Vagina (tissue), 2 donors: ENCODE data around the gene SORCS2. TPM values are rescaled to one million over a fixed set of nuclear protein-coding genes. Genes with fewer than 3 reads are reported as not detected.

Source experiments
- DNase-seq, 2 donors: peaks; one replicate each; pipeline ENCODE4 v3.0.0-alpha.2; 2017; ENCODE audit errors: extremely low spot score in 2 of 2
- H3K27ac ChIP-seq: fragments of 200-600 bp; sonication (generic); one replicate; pipeline ENCODE4 v1.5.1; 2019
- H3K27me3 ChIP-seq: fragments of 200-600 bp; sonication (generic); one replicate; pipeline ENCODE4 v1.5.1; 2019
- H3K36me3 ChIP-seq, 2 donors: fragments of 200-600 bp; sonication (generic); one replicate each; pipeline ENCODE4 v1.5.1; 2017 to 2019
- H3K4me1 ChIP-seq: fragments of 200-600 bp; sonication (generic); one replicate; pipeline ENCODE4 v1.5.1; 2019
- H3K4me3 ChIP-seq, 2 donors: fragments of 200-600 bp; sonication (generic); 1 replicate in 1 of 2; 2 replicates in 1 of 2; pipeline ENCODE4 v1.5.1; 2016 to 2019
- H3K9me3 ChIP-seq: fragments of 200-600 bp; sonication (generic); one replicate; pipeline ENCODE4 v1.5.1; 2019
- POLR2A ChIP-seq, 2 donors: fragments of 450-650 bp; IDR thresholded peaks; one replicate each; pipeline ENCODE4 v1.6.1; 2017; ENCODE audit warnings: antibody characterized with exemption in 2 of 2, mild to moderate bottlenecking in 2 of 2, moderate library complexity in 2 of 2
- POLR2AphosphoS5 ChIP-seq, 2 donors: sonication (generic); formaldehyde crosslinking; IDR thresholded peaks; one replicate each; pipeline ENCODE4 v1.9.0; 2017; ENCODE audit warnings: antibody characterized with exemption in 2 of 2, mild to moderate bottlenecking in 2 of 2, low read depth in 1 of 2; ENCODE audit not compliant: insufficient read depth in 1 of 2
- intact Hi-C: fragments of 100-400 bp; cut with DNase I; formaldehyde crosslinking; loops from one replicate; pipeline ENCODE4 v1.15.1; 2023
- total RNA-seq: library from RNA; depleted of rRNA; stranded (reverse); fragments of >200 nt; gene quantifications from one replicate; pipeline ENCODE4 v1.2.3, GENCODE V29; 2016
- TF ChIP-seq, protein P1 (sequence below), 3 experiments: fragments of 450-650 bp in 2 of 3; fragments of 200-600 bp in 1 of 3; sonication (generic) in 1 of 3; IDR thresholded peaks; one replicate each; pipeline ENCODE4 v1.5.1; 2017 to 2019; ENCODE audit warnings: antibody characterized with exemption in 3 of 3, mild to moderate bottlenecking in 2 of 3, moderate library complexity in 2 of 3

Gene SORCS2
- total RNA-seq, 1 donor from 2014 or later = 5.4 TPM

DNA sequence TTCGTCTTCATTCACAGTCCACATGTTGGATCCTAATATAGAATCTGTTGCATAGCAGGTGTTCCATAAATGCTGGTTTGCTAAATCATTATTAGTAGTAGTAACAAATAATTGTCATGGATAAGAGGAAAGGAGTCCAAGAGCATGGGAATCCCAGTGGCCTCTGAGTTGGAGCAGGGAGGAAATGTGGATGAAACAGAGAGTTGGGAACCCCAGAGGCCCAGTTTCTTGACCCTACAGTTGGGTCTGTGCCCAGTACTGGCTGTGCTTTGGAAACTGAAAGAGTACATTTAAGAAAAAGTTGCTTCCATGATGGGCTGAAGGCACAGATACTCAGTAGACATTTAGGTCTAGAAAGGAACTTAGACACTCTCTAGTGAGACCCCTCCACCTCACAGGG, 391.8 kb downstream of the SORCS2 start:
- intact Hi-C loops = no loop called here
- Histone ChIP-seq H3K36me3 (no peaks in the 10 kb centered on the region), H3K9me3 (no peaks in the 10 kb centered on the region), H3K4me1 (peaks cover 10% of the 10 kb centered on the region), H3K27me3 (no peaks in the 10 kb centered on the region), H3K27ac (no peak overlapping the region), H3K4me3 (no peak overlapping the region)
- no peak for TF ChIP-seq POLR2A (IDR thresholded peaks at IDR 0.05)
- TF ChIP-seq, protein P1, sequence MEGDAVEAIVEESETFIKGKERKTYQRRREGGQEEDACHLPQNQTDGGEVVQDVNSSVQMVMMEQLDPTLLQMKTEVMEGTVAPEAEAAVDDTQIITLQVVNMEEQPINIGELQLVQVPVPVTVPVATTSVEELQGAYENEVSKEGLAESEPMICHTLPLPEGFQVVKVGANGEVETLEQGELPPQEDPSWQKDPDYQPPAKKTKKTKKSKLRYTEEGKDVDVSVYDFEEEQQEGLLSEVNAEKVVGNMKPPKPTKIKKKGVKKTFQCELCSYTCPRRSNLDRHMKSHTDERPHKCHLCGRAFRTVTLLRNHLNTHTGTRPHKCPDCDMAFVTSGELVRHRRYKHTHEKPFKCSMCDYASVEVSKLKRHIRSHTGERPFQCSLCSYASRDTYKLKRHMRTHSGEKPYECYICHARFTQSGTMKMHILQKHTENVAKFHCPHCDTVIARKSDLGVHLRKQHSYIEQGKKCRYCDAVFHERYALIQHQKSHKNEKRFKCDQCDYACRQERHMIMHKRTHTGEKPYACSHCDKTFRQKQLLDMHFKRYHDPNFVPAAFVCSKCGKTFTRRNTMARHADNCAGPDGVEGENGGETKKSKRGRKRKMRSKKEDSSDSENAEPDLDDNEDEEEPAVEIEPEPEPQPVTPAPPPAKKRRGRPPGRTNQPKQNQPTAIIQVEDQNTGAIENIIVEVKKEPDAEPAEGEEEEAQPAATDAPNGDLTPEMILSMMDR (IDR thresholded peaks at IDR 0.05) = no peak
- TF ChIP-seq POLR2AphosphoS5 (IDR thresholded peaks at IDR 0.05; ENCODE audit: insufficient read depth in 1 of 2, low read depth in 1 of 2) = no peak
- DNase-seq = no peak

- H3K9me3 ChIP-seq = no peaks in the 10 kb centered on the region
- no peak for DNase-seq
- TF ChIP-seq POLR2AphosphoS5 (IDR thresholded peaks at IDR 0.05; ENCODE audit: insufficient read depth in 1 of 2, low read depth in 1 of 2) (no peak), POLR2A (IDR thresholded peaks at IDR 0.05) (no peak)
- TF ChIP-seq, protein P1 (IDR thresholded peaks at IDR 0.05) = no peak
- peaks cover 10% of the 10 kb centered on the region for H3K4me1 ChIP-seq
- no peak overlapping the region for H3K4me3 ChIP-seq
- H3K36me3 ChIP-seq = no peaks in the 10 kb centered on the region
- H3K27ac ChIP-seq = no peak overlapping the region
- no peaks in the 10 kb centered on the region for H3K27me3 ChIP-seq
- intact Hi-C loops = no loop called here
Measured at GRCh38 chr4:7584606-7585159, 392.3 kb downstream of the SORCS2 start.

DNA sequence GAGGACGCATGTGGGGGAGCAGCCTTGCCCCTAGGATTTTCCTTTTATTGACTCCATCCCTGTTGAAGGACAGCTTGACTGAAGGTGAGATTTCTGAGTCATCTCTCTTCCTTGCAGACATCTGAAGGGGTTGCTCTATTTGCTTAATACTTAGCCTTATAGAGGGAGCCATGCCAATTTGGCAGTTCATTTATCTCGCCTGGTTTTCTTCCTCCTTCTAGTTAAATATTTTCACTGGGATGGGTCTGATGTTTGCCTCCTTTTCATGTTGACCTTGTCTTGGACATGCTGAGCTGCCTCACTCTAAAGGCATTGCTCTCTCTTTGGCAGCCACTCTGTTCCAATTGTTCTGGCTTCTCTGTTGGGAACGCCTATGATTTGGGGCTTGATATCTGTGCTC, 393.4 kb downstream of the SORCS2 start:
- intact Hi-C loops = no loop called here

GRCh38 chr4:7587433-7588405, 395.4 kb downstream of the SORCS2 start:
- Histone ChIP-seq H3K27me3 (no peaks in the 10 kb centered on the region), H3K27ac (no peak overlapping the region), H3K9me3 (no peaks in the 10 kb centered on the region), H3K4me1 (peaks cover 10% of the 10 kb centered on the region), H3K36me3 (no peaks in the 10 kb centered on the region), H3K4me3 (no peak overlapping the region)
- no peak for DNase-seq
- intact Hi-C loops = no loop called here
- no peak for TF ChIP-seq POLR2A (IDR thresholded peaks at IDR 0.05)
- TF ChIP-seq, protein P1 (IDR thresholded peaks at IDR 0.05) = no peak
- TF ChIP-seq POLR2AphosphoS5 (IDR thresholded peaks at IDR 0.05; ENCODE audit: insufficient read depth in 1 of 2, low read depth in 1 of 2) = no peak

More for the DNA sequence above, 393.4 kb downstream of the SORCS2 start:
- no peaks in the 10 kb centered on the region for H3K27me3 ChIP-seq
- H3K27ac ChIP-seq = no peak overlapping the region
- no peaks in the 10 kb centered on the region for H3K9me3 ChIP-seq
- TF ChIP-seq, protein P1 (IDR thresholded peaks at IDR 0.05) = no peak
- TF ChIP-seq POLR2AphosphoS5 (IDR thresholded peaks at IDR 0.05; ENCODE audit: insufficient read depth in 1 of 2, low read depth in 1 of 2) = no peak
- no peak for TF ChIP-seq POLR2A (IDR thresholded peaks at IDR 0.05)
- H3K4me3 ChIP-seq = no peak overlapping the region
- H3K4me1 ChIP-seq = peaks cover 10% of the 10 kb centered on the region
- DNase-seq = no peak
- H3K36me3 ChIP-seq = no peaks in the 10 kb centered on the region

DNA sequence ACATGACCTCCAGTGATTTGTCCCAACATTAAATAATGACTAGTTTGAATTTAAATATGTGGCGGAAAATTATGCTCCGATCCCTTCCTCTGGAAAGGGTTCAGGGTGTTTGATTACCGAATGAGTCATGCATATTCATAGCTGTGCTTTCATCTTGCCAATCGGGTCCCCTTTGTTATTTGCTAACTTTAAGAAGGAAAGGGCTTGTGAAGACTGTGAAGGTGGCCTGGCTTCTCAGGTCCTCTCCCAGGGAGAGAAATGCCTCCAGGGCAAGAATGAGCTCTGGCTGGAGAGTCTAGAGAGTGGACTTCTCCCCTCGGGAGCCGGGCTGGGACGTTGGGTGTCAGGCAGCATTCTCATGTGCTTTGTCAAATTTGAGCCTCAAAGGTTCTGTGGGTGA, 397.9 kb downstream of the SORCS2 start:
- DNase-seq = no peak
- TF ChIP-seq POLR2AphosphoS5 (IDR thresholded peaks at IDR 0.05; ENCODE audit: insufficient read depth in 1 of 2, low read depth in 1 of 2) = no peak
- no peak for TF ChIP-seq POLR2A (IDR thresholded peaks at IDR 0.05)
- TF ChIP-seq, protein P1 (IDR thresholded peaks at IDR 0.05) = no peak
- H3K27ac ChIP-seq = no peak overlapping the region
- H3K36me3 ChIP-seq = no peaks in the 10 kb centered on the region
- H3K27me3 ChIP-seq = no peaks in the 10 kb centered on the region
- no peaks in the 10 kb centered on the region for H3K9me3 ChIP-seq
- no peak overlapping the region for H3K4me3 ChIP-seq
- intact Hi-C loops = no loop called here
- peaks cover 8% of the 10 kb centered on the region for H3K4me1 ChIP-seq
